ENCODE data around the gene BRINP3. TPM values are rescaled to one million over a fixed set of nuclear protein-coding genes. Genes with fewer than 3 reads are reported as not detected.

Gene BRINP3
- total RNA-seq, 1 donor from 2014 or later = not detected

- Histone ChIP-seq H3K27me3 (ENCODE audit: control insufficient read depth, insufficient read depth, low read length) (peaks cover 16% of the 10 kb centered on the region), H3K36me3 (ENCODE audit: control insufficient read depth, insufficient read depth, low read length) (no peaks in the 10 kb centered on the region), H3K4me3 (ENCODE audit: low read depth, low read length) (no peak overlapping the region)
- FAIRE-seq (no peak), DNase-seq (ENCODE audit: low read depth) (no peak)
- TF ChIP-seq, protein P1, sequence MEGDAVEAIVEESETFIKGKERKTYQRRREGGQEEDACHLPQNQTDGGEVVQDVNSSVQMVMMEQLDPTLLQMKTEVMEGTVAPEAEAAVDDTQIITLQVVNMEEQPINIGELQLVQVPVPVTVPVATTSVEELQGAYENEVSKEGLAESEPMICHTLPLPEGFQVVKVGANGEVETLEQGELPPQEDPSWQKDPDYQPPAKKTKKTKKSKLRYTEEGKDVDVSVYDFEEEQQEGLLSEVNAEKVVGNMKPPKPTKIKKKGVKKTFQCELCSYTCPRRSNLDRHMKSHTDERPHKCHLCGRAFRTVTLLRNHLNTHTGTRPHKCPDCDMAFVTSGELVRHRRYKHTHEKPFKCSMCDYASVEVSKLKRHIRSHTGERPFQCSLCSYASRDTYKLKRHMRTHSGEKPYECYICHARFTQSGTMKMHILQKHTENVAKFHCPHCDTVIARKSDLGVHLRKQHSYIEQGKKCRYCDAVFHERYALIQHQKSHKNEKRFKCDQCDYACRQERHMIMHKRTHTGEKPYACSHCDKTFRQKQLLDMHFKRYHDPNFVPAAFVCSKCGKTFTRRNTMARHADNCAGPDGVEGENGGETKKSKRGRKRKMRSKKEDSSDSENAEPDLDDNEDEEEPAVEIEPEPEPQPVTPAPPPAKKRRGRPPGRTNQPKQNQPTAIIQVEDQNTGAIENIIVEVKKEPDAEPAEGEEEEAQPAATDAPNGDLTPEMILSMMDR (IDR thresholded peaks at IDR 0.05; ENCODE audit: insufficient read depth, low read length, severe bottlenecking) = no peak
These were observed 3.7 kb downstream of the BRINP3 start for GRCh38 chr1:190474010-190474409.

DNA sequence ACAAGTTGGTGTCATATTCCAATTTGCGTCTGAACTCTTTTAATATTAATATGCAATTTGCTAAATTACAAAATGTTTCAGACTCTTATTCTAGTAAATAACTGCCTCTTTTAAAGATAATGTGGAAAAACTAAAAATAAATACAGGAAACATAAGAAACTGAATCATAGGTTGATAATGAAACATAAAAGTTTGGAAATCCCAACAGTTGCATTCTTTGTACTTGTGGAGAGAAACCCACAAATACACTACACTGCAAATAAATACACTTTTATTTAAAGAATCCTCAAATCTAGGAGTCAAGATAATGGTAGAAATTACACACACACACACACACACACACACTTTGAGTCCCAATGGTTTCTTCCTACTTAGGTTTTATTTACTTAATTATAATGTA lies 5.2 kb downstream of the BRINP3 start:
- no peak for DNase-seq (ENCODE audit: low read depth)
- Histone ChIP-seq H3K27me3 (ENCODE audit: control insufficient read depth, insufficient read depth, low read length) (peaks cover 9% of the 10 kb centered on the region), H3K36me3 (ENCODE audit: control insufficient read depth, insufficient read depth, low read length) (no peaks in the 10 kb centered on the region), H3K4me3 (ENCODE audit: low read depth, low read length) (no peak overlapping the region)
- FAIRE-seq = no peak
- TF ChIP-seq, protein P1 (IDR thresholded peaks at IDR 0.05; ENCODE audit: insufficient read depth, low read length, severe bottlenecking) = no peak

- H3K4me3 ChIP-seq (ENCODE audit: low read depth, low read length) = no peak overlapping the region
- H3K36me3 ChIP-seq (ENCODE audit: control insufficient read depth, insufficient read depth, low read length) = no peaks in the 10 kb centered on the region
- peaks cover 9% of the 10 kb centered on the region for H3K27me3 ChIP-seq (ENCODE audit: control insufficient read depth, insufficient read depth, low read length)
- TF ChIP-seq, protein P1 (IDR thresholded peaks at IDR 0.05; ENCODE audit: insufficient read depth, low read length, severe bottlenecking) = no peak
- FAIRE-seq (no peak), DNase-seq (ENCODE audit: low read depth) (no peak)
These were observed 5.6 kb downstream of the BRINP3 start for GRCh38 chr1:190472042-190472441.

DNA sequence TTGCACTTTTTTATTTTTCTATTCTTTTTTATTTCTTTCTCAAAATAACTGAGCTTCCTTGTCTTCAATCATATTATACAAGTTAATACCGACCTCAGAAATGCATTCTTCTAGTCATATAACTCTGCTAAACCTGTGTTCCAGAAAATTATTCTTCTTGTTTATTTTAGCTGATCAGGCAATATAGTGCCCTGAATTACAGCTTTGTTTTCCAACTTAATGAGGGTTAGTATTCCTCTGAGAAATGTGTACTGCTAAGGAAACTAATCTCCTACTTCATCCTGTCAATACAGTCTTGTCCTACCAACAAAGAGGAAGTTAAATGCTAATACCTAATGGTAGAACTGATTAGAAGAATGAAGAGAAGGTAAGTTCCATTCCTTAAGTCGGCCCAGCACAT lies 13.0 kb downstream of the BRINP3 start:
- Histone ChIP-seq H3K27me3 (ENCODE audit: control insufficient read depth, insufficient read depth, low read length) (no peaks in the 10 kb centered on the region), H3K4me3 (ENCODE audit: low read depth, low read length) (no peak overlapping the region), H3K36me3 (ENCODE audit: control insufficient read depth, insufficient read depth, low read length) (no peaks in the 10 kb centered on the region)
- FAIRE-seq = no peak
- TF ChIP-seq, protein P1 (IDR thresholded peaks at IDR 0.05; ENCODE audit: insufficient read depth, low read length, severe bottlenecking) = no peak
- no peak for DNase-seq (ENCODE audit: low read depth)

DNA sequence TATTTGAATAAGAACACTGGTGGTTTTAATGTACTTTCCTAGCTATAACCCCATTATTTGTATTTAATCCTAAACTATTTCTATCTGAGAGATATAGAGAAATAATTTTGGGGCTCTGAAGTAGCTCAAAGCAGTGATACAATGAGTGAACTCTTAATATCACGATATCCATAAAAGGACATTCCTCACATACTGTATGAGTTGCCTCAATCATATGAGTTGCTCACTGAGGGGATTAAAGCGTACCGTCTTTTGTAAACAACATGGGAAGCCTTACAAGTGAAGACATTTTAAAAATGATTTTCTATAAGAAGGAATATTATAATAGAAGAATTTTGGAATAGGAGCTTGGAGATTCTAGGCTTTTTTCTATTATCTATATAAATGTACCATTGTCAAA lies 21.5 kb downstream of the BRINP3 start:
- no peak for FAIRE-seq
- TF ChIP-seq, protein P1 (IDR thresholded peaks at IDR 0.05; ENCODE audit: insufficient read depth, low read length, severe bottlenecking) = no peak
- Histone ChIP-seq H3K4me3 (ENCODE audit: low read depth, low read length) (no peak overlapping the region), H3K36me3 (ENCODE audit: control insufficient read depth, insufficient read depth, low read length) (no peaks in the 10 kb centered on the region), H3K27me3 (ENCODE audit: control insufficient read depth, insufficient read depth, low read length) (no peaks in the 10 kb centered on the region)
- DNase-seq (ENCODE audit: low read depth) = no peak

- TF ChIP-seq, protein P1 (IDR thresholded peaks at IDR 0.05; ENCODE audit: insufficient read depth, low read length, severe bottlenecking) = no peak
- no peak for FAIRE-seq
- Histone ChIP-seq H3K36me3 (ENCODE audit: control insufficient read depth, insufficient read depth, low read length) (no peaks in the 10 kb centered on the region), H3K27me3 (ENCODE audit: control insufficient read depth, insufficient read depth, low read length) (no peaks in the 10 kb centered on the region), H3K4me3 (ENCODE audit: low read depth, low read length) (no peak overlapping the region)
- DNase-seq (ENCODE audit: low read depth) = no peak
These were observed 22.0 kb downstream of the BRINP3 start for GRCh38 chr1:190455631-190456030.
